Panc1 (cell line): ENCODE results near the gene GADL1. TPM values are rescaled to one million over a fixed set of nuclear protein-coding genes. Genes with fewer than 3 reads are reported as not detected.

Source experiments
- ATAC-seq: fragments of 200-7000 bp; cut with Tn5 transposase; 2 replicates; pipeline ENCODE4 v1.9.1; 2020; ENCODE audit warnings: mild to moderate bottlenecking, moderate library complexity
- BruUV-seq: library from RNA; stranded (reverse); fragments of 400-500 nt; replicated peaks from 2 replicates; lab custom pipeline; 2021; lab: Mats Ljungman, UMichigan
- CTCF ChIA-PET: fragments of 300-600 bp; sonication (Branson Sonifier 250); formaldehyde crosslinking; loops from one replicate; lab custom pipeline; 2022; ENCODE audit warnings: antibody characterized with exemption; lab: Charles Lee
- POLR2A ChIA-PET: fragments of 300-600 bp; sonication (Branson Sonifier 250); formaldehyde crosslinking; loops from one replicate; lab custom pipeline; 2022; ENCODE audit warnings: antibody characterized with exemption; lab: Charles Lee
- DNase-seq: peaks from one replicate; pipeline ENCODE4 v3.0.0-alpha.2; 2010; ENCODE audit warnings: low read depth, low spot score
- H3K27ac ChIP-seq: 2 replicates; pipeline ENCODE4 v1.5.1; 2011; ENCODE audit warnings: mild to moderate bottlenecking, low read length, inconsistent platforms
- H3K27me3 ChIP-seq: fragments of 200-500 bp; sonication (Bioruptor generic); 2 replicates; pipeline ENCODE4 v1.6.0; 2014; ENCODE audit warnings: low read length, inconsistent platforms; ENCODE audit not compliant: control insufficient read depth, insufficient read depth
- H3K36me3 ChIP-seq: fragments of 200-500 bp; sonication (Bioruptor generic); 2 replicates; pipeline ENCODE4 v1.5.1; 2014; ENCODE audit warnings: inconsistent platforms, mild to moderate bottlenecking, low read length, moderate library complexity; ENCODE audit not compliant: control insufficient read depth, insufficient read depth
- H3K4me1 ChIP-seq: 2 replicates; pipeline ENCODE4 v1.5.1; 2011; ENCODE audit warnings: inconsistent platforms, mild to moderate bottlenecking, low read length, moderate library complexity; ENCODE audit not compliant: control insufficient read depth, insufficient read depth
- H3K4me3 ChIP-seq, 2 experiments: 2 replicates each; pipeline ENCODE4 v1.5.1; 2011 to 2012; ENCODE audit warnings: low read depth in 2 of 2, low read length in 2 of 2, mild to moderate bottlenecking in 2 of 2, inconsistent platforms in 1 of 2, moderate library complexity in 1 of 2
- H3K9me3 ChIP-seq: fragments of 200-500 bp; sonication (Bioruptor generic); 2 replicates; pipeline ENCODE4 v1.5.1; 2014; ENCODE audit warnings: low read depth, mild to moderate bottlenecking, inconsistent platforms, low read length, moderate library complexity; ENCODE audit not compliant: control insufficient read depth, insufficient read depth
- CTCF ChIP-seq: fragments of 450-650 bp; IDR thresholded peaks from 2 replicates; pipeline ENCODE4 v1.5.1; 2017; ENCODE audit warnings: mild to moderate bottlenecking
- POLR2AphosphoS5 ChIP-seq: IDR thresholded peaks from 2 replicates; pipeline ENCODE4 v1.6.1; 2012; ENCODE audit warnings: mild to moderate bottlenecking, low read depth, low read length, moderate library complexity
- REST ChIP-seq, 2 experiments: IDR thresholded peaks; 2 replicates each; pipeline ENCODE4 v1.6.1; 2011 to 2012; ENCODE audit warnings: low read depth in 2 of 2, control low read depth in 1 of 2, low read length in 1 of 2, mild to moderate bottlenecking in 1 of 2, moderate library complexity in 1 of 2; ENCODE audit not compliant: insufficient read depth in 1 of 2
- SIN3A ChIP-seq: IDR thresholded peaks from 2 replicates; pipeline ENCODE4 v1.6.1; 2012; ENCODE audit warnings: low read depth, mild to moderate bottlenecking, low read length, moderate library complexity, borderline replicate concordance; ENCODE audit not compliant: insufficient read depth
- TCF7L2 ChIP-seq: IDR thresholded peaks from 2 replicates; pipeline ENCODE4 v1.6.1; 2011; ENCODE audit warnings: mild to moderate bottlenecking, low read depth, low read length, inconsistent platforms
- in situ Hi-C: cut with HindIII; loops from 2 replicates; pipeline ENCODE4 v1.10.0; 2016; ENCODE audit warnings: low sequenced_read_pairs, low pct_unique_long_range_greater_than_20kb
- intact Hi-C: fragments of 100-400 bp; cut with micrococcal nuclease; formaldehyde crosslinking; loops from one replicate; pipeline ENCODE4 v1.10.0; 2022; ENCODE audit not compliant: unreplicated experiment
- total RNA-seq: library from RNA; stranded (reverse); gene quantifications from one replicate; pipeline ENCODE4 v1.2.1, GENCODE V29; 2021; ENCODE audit not compliant: unreplicated experiment

Gene GADL1
- total RNA-seq, 1 experiment from 2014 or later: not detected

- ATAC-seq: no peak
- CTCF ChIA-PET: no interaction called here
- H3K27ac ChIP-seq: no peak overlapping the region; the same call in 1 of the 2 replicates
- BruUV-seq: no TSS peak
- DNase-seq: no peak
- H3K36me3 ChIP-seq: no peaks in the 10 kb centered on the region
- H3K4me1 ChIP-seq: no peaks in the 10 kb centered on the region
- TF ChIP-seq SIN3A (no peak), TCF7L2 (no peak), CTCF (no peak), REST (IDR thresholded peaks at IDR 0.05; ENCODE audit: insufficient read depth in 1 of 2, low read depth in 2 of 2, low read length in 1 of 2) (no peak), POLR2AphosphoS5 (no peak)
- intact Hi-C loops (no loop called here), in situ Hi-C loops (no loop called here)
- POLR2A ChIA-PET: no interaction called here
- no peaks in the 10 kb centered on the region for H3K9me3 ChIP-seq
- no peak overlapping the region for H3K4me3 ChIP-seq
- no peaks in the 10 kb centered on the region for H3K27me3 ChIP-seq
Measured at GRCh38 chr3:30711867-30712266, 182.6 kb downstream of the GADL1 start.

GRCh38 chr3:30711151-30711550 lies 183.3 kb downstream of the GADL1 start:
- CTCF ChIA-PET: no interaction called here
- intact Hi-C loops: no loop called here
- no peak for ATAC-seq
- BruUV-seq: no TSS peak
- Histone ChIP-seq H3K36me3 (no peaks in the 10 kb centered on the region), H3K9me3 (no peaks in the 10 kb centered on the region), H3K4me1 (no peaks in the 10 kb centered on the region), H3K4me3 (no peak overlapping the region), H3K27ac (no peak overlapping the region), H3K27me3 (no peaks in the 10 kb centered on the region)
- POLR2A ChIA-PET: no interaction called here
- DNase-seq: no peak
- TF ChIP-seq REST (IDR thresholded peaks at IDR 0.05; ENCODE audit: insufficient read depth in 1 of 2, low read depth in 2 of 2, low read length in 1 of 2) (no peak), POLR2AphosphoS5 (no peak), TCF7L2 (no peak)
- in situ Hi-C loops: no loop called here
